Lung (tissue), 12 donors: Measurements from ENCODE around the gene UGT1A6. TPM values are rescaled to one million over a fixed set of nuclear protein-coding genes. Genes with fewer than 3 reads are reported as not detected.

Experiments used
- ATAC-seq: fragments of 200-7000 bp; cut with Tn5 transposase; one replicate; pipeline ENCODE4 v1.9.1; 2020; ENCODE audit warnings: moderate number of reproducible peaks; ENCODE audit not compliant: insufficient read depth, low FRiP score
- DNase-seq, 3 donors: peaks; one replicate each; pipeline ENCODE4 v3.0.0-alpha.2; 2013 to 2017
- H3K27ac ChIP-seq, 2 donors: one replicate each; pipeline ENCODE4 v1.5.1; 2013; ENCODE audit warnings: mild to moderate bottlenecking in 2 of 2, moderate library complexity in 2 of 2, control low read depth in 1 of 2, inconsistent platforms in 1 of 2, low read depth in 1 of 2, low read length in 1 of 2
- H3K27me3 ChIP-seq, 3 donors: one replicate each; pipeline ENCODE4 v1.5.1; 2013; ENCODE audit warnings: low read length in 2 of 3; ENCODE audit not compliant: control insufficient read depth in 3 of 3, insufficient read depth in 3 of 3
- H3K36me3 ChIP-seq, 4 donors: one replicate each; pipeline ENCODE4 v1.5.1; 2013; ENCODE audit warnings: low read length in 4 of 4, mild to moderate bottlenecking in 1 of 4, moderate library complexity in 1 of 4; ENCODE audit not compliant: control insufficient read depth in 4 of 4, insufficient read depth in 4 of 4
- H3K4me1 ChIP-seq, 5 donors: one replicate each; pipeline ENCODE4 v1.5.1; 2013; ENCODE audit warnings: low read length in 5 of 5, mild to moderate bottlenecking in 2 of 5, moderate library complexity in 1 of 5; ENCODE audit not compliant: control insufficient read depth in 5 of 5, insufficient read depth in 5 of 5
- H3K4me3 ChIP-seq: one replicate; pipeline ENCODE4 v1.5.1; 2013; ENCODE audit warnings: mild to moderate bottlenecking, control low read depth, moderate library complexity
- H3K9ac ChIP-seq, 2 donors: one replicate each; pipeline ENCODE4 v1.5.1; 2013; ENCODE audit warnings: low read length in 2 of 2, control low read depth in 1 of 2; ENCODE audit not compliant: insufficient read depth in 1 of 2
- H3K9me3 ChIP-seq, 4 donors: one replicate each; pipeline ENCODE4 v1.5.1; 2013; ENCODE audit warnings: low read length in 3 of 4, mild to moderate bottlenecking in 1 of 4, moderate library complexity in 1 of 4; ENCODE audit not compliant: control insufficient read depth in 4 of 4, insufficient read depth in 3 of 4
- WGBS, 2 donors: extraction: QIAGEN DNeasy Blood & Tissue Kit; methylation state at CpG; one replicate each; pipeline ENCODE4 v1.1.7; 2013; 5-methylcytosine and 5-hydroxymethylcytosine counted together
- polyA plus RNA-seq, 2 donors: library from polyadenylated mRNA; stranded (reverse); fragments of 200-250 nt; gene quantifications; one replicate each; pipeline ENCODE4 v1.2.1, GENCODE V29; 2013
- total RNA-seq, 2 donors: library from RNA; depleted of rRNA in 1 of 2; stranded (reverse); fragments of >200 nt in 1 of 2; gene quantifications; one replicate each; pipeline ENCODE4 v1.2.1, GENCODE V29; 2014 to 2021
- TF ChIP-seq, protein P1 (sequence below): IDR thresholded peaks from 2 replicates; pipeline ENCODE4 v1.5.1; 2012; ENCODE audit warnings: mild to moderate bottlenecking; ENCODE audit errors: control extremely low read depth, extremely low read depth
- donor health status: control.
- donor health status: control.
- donor health status: Bipolar disorder and iron deficiency.
- donor health status: healthy.
- donor health status: DM: yes; HTN: yes; CAD: no.

The UGT1A6 gene
- total and polyA plus RNA-seq, 4 donors: 0.63 to 2.3 (median 1.5) TPM

DNA sequence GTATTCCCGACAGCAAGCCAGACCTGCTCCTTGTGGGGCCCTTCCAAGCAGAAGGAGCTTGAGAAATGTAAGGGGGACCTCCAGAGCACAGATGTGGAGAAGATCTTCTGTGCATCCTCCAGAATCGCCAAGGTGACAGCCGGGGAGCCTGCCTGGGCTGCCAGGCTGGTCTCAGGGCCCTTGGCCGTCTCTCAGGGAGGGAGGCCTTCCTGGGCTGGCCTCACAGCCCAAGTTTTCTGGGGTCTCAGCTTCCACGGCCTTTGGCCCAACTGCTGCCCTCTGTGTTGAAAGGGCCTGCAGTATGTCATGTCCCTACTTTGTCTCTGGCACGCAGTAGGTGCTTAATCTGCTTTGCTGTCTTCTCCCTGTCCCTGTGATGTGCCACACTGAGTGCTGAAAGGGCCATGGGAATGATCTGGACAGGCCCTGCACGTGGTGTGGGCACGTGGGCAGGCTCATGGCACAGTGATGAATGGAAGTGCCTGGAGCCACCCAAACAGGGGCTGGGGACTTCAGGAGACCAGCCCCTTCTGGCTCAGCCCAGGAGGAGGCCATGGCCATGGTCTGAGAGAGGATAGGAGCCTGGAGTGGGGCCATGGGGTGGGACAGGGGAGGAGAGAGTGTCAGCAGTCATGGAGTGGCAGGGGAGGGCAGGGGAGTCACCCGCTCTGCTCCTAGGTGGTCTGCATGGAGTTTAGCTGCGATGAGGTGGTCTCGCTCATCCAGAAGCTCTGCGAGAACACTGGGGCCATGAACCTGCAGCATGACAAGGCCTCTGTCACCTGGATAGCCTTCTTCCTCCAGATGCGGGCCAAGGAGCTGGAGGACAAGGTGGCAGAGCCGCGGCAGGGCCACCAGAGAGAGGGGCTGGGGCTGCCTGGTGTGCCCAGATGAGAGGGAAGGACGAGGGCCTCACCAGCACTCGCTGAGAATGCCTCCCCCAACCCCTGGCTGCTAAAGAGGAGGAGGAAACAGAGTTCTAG, 126.2 kb downstream of the UGT1A6 start:
- peaks cover 0 to 2% (median 0%) of the 10 kb centered on the region in 4 donors for H3K9me3 ChIP-seq
- TF ChIP-seq, protein P1, sequence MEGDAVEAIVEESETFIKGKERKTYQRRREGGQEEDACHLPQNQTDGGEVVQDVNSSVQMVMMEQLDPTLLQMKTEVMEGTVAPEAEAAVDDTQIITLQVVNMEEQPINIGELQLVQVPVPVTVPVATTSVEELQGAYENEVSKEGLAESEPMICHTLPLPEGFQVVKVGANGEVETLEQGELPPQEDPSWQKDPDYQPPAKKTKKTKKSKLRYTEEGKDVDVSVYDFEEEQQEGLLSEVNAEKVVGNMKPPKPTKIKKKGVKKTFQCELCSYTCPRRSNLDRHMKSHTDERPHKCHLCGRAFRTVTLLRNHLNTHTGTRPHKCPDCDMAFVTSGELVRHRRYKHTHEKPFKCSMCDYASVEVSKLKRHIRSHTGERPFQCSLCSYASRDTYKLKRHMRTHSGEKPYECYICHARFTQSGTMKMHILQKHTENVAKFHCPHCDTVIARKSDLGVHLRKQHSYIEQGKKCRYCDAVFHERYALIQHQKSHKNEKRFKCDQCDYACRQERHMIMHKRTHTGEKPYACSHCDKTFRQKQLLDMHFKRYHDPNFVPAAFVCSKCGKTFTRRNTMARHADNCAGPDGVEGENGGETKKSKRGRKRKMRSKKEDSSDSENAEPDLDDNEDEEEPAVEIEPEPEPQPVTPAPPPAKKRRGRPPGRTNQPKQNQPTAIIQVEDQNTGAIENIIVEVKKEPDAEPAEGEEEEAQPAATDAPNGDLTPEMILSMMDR: no peak
- ATAC-seq (no peak), DNase-seq (no peak)
- H3K9ac ChIP-seq: no peak overlapping the region
- H3K4me3 ChIP-seq: no peak overlapping the region
- no peak overlapping the region for H3K27ac ChIP-seq
- no peaks in the 10 kb centered on the region for H3K4me1 ChIP-seq
- H3K36me3 ChIP-seq: no peaks in the 10 kb centered on the region
- H3K27me3 ChIP-seq: no peaks in the 10 kb centered on the region
- 75 to 85% methylated on average over 17 of the region's 17 CpGs for WGBS, 2 donors

DNA sequence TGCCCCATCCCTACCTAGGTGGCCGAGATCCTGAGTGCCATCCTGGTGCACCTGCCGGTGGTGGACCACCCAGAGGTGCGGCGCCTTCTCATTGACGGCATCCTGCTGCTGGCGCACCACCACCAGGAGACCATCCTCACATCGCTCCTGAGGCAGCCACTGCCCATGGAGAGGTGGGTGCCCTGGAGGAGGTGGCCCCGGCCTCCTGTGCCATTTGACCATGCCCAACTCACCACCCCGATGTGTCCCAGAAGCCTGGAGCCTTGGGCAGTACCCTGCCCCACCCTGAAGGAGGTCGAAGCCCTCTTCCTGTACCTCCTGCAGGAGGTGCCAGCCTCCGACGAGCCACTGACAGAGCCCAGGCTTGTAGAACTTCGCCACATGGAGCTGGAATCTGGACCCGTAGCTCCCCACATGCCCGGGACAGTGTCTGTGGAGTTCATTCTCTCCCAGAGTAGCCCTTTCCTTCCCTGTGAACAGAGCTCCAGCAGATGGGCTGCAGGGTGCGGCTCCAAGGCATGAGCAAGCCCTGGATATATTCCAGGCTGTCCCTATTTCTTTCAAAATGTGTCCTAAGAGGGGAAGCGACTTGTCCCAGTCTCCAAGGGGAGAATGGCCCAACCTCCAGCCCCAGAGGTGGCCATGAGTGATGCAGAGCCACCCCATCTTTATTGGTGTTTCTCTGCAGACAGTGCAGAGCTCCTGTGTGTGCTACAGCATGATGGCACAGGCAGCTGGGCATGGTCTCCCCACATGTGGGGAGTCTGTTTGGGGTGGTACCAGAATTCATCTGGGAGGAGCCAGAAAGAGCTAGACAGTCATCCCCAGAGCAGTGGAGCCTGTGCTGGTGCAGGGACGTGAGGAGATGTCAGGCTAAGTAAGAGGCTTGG, 127.4 kb downstream of the UGT1A6 start:
- TF ChIP-seq, protein P1: no peak
- 86 to 90% methylated on average over 18 of the region's 18 CpGs for WGBS, 2 donors
- ATAC-seq: no peak
- no peaks in the 10 kb centered on the region for H3K4me1 ChIP-seq
- H3K9ac ChIP-seq: no peak overlapping the region
- peaks cover 0 to 2% (median 0%) of the 10 kb centered on the region in 4 donors for H3K9me3 ChIP-seq
- H3K27ac ChIP-seq: no peak overlapping the region
- H3K4me3 ChIP-seq: no peak overlapping the region
- no peaks in the 10 kb centered on the region for H3K36me3 ChIP-seq
- DNase-seq: no peak
- no peaks in the 10 kb centered on the region for H3K27me3 ChIP-seq

DNA sequence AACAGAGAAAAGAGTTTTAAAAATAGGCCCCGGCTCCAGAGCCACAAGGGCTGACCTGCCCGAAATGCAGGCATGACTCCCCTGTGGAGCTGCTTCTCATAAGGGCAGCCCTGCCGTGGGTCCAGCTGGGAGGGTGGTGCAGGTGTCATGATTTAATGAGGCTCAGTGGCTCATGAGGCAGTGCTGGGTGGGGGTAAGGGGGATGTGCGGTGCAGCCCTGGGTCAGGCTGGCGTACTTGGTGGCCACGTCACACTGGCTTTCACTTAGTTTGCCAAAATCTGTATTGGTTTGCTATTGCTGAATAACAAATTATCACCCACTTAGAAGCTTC, 128.1 kb downstream of the UGT1A6 start:
- DNase-seq (no peak), ATAC-seq (no peak)
- H3K4me3 ChIP-seq: no peak overlapping the region
- WGBS, 2 donors: 85 to 90% methylated on average over 6 of the region's 6 CpGs
- no peak overlapping the region for H3K27ac ChIP-seq
- H3K4me1 ChIP-seq: no peaks in the 10 kb centered on the region
- TF ChIP-seq, protein P1: no peak
- H3K36me3 ChIP-seq: no peaks in the 10 kb centered on the region
- no peaks in the 10 kb centered on the region for H3K27me3 ChIP-seq
- H3K9me3 ChIP-seq: peaks cover 0 to 2% (median 0%) of the 10 kb centered on the region in 4 donors
- H3K9ac ChIP-seq: no peak overlapping the region
